Measurements from ENCODE around the gene ACTN4. TPM values are rescaled to one million over a fixed set of nuclear protein-coding genes. Genes with fewer than 3 reads are reported as not detected.

ACTN4 gene
- total and polyA plus RNA-seq, 2 experiments from 2014 or later = 68.9 to 427 TPM

DNA sequence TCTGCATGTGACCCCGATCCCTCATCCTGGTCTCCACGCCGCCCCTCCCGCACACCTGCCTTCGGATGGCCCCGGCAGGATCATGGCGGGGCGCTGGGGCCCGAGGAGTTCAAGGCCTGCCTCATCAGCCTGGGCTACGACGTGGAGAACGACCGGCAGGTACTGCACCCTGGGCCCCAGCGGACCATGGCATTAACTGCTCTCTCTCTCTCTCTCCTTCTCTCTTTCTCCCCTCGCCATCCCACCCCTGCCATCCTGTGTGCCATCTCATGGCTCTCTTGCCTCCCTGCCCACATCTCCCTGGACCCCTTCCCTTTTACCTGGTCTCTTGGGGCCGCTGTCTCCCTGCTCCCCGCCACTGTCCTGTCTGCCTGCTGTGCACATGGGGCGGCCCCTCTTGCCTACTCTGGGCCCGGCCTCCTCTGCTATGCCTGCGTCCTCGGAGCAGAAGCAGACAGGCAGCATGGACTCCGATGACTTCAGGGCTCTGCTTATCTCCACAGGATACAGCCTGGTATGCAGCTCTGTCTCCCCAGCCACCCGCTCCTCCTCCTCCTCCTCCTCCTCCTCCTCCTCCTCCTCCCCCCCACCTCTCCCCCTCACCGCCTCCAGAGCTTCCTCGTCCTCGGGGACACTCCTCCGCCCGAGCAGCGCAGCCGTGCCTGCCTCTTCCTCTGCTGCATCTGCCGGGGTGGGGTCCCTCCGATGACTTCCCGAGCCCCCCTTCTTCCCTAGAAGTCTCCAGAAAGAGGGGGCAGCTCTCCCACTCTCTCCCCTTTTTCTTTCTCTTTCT, 80.6 kb downstream of the ACTN4 start:
- Histone ChIP-seq H3K79me2 (replicated peaks; ENCODE audit: insufficient read depth) (no peaks in the 10 kb centered on the region), H3K4me1 (ENCODE audit: insufficient read depth) (no peaks in the 10 kb centered on the region; the same call in 1 of the 2 replicates), H3K27me3 (ENCODE audit: insufficient read depth) (no peaks in the 10 kb centered on the region), H3F3A (replicated peaks; ENCODE audit: low read depth) (peaks cover 27% of the 10 kb centered on the region; the same call in 1 of the 2 replicates), H3K4me3 (no peak overlapping the region), H3K9me2 (ENCODE audit: insufficient read depth) (no peaks in the 10 kb centered on the region), H3K27ac (ENCODE audit: low read depth) (no peak overlapping the region), H3K4me2 (no peak overlapping the region), H4K20me1 (replicated peaks; ENCODE audit: insufficient read depth) (peaks cover 6% of the 10 kb centered on the region), H3K36me3 (ENCODE audit: insufficient read depth) (peaks cover 27% of the 10 kb centered on the region), H2AFZ (no peak overlapping the region)
- H3K27me3 Mint-ChIP-seq (ENCODE audit: insufficient read depth, low read depth, poor library complexity) = peaks cover 28% of the 10 kb centered on the region
- ATAC-seq (no peak), DNase-seq (ENCODE audit: low spot score) (no peak)
- no peaks in the 10 kb centered on the region for H3K9me3 Mint-ChIP-seq
- H3K27ac Mint-ChIP-seq = no peak overlapping the region
- peaks cover 71% of the 10 kb centered on the region for H3K36me3 Mint-ChIP-seq (ENCODE audit: low read depth)
- peaks cover 13% of the 10 kb centered on the region for H3K4me1 Mint-ChIP-seq
- TF ChIP-seq POLR2AphosphoS5 (IDR thresholded peaks at IDR 0.05; ENCODE audit: low read depth) (no peak), EZH2phosphoT487 (IDR thresholded peaks at IDR 0.05; ENCODE audit: unreplicated experiment) (no peak), STAT1 (IDR thresholded peaks at IDR 0.05; ENCODE audit: unreplicated experiment) (no peak), CREB1 (CRISPR knock-in tag; IDR thresholded peaks at IDR 0.05; ENCODE audit: low read depth) (no peak), JUNB (IDR thresholded peaks at IDR 0.05; ENCODE audit: unreplicated experiment) (no peak), ZNF331 (CRISPR knock-in tag; IDR thresholded peaks at IDR 0.05; ENCODE audit: low read depth) (no peak)
- TF ChIP-seq, protein P1, sequence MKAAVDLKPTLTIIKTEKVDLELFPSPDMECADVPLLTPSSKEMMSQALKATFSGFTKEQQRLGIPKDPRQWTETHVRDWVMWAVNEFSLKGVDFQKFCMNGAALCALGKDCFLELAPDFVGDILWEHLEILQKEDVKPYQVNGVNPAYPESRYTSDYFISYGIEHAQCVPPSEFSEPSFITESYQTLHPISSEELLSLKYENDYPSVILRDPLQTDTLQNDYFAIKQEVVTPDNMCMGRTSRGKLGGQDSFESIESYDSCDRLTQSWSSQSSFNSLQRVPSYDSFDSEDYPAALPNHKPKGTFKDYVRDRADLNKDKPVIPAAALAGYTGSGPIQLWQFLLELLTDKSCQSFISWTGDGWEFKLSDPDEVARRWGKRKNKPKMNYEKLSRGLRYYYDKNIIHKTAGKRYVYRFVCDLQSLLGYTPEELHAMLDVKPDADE (IDR thresholded peaks at IDR 0.05) = no peak
- TF ChIP-seq, protein P2, sequence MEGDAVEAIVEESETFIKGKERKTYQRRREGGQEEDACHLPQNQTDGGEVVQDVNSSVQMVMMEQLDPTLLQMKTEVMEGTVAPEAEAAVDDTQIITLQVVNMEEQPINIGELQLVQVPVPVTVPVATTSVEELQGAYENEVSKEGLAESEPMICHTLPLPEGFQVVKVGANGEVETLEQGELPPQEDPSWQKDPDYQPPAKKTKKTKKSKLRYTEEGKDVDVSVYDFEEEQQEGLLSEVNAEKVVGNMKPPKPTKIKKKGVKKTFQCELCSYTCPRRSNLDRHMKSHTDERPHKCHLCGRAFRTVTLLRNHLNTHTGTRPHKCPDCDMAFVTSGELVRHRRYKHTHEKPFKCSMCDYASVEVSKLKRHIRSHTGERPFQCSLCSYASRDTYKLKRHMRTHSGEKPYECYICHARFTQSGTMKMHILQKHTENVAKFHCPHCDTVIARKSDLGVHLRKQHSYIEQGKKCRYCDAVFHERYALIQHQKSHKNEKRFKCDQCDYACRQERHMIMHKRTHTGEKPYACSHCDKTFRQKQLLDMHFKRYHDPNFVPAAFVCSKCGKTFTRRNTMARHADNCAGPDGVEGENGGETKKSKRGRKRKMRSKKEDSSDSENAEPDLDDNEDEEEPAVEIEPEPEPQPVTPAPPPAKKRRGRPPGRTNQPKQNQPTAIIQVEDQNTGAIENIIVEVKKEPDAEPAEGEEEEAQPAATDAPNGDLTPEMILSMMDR (conservative IDR thresholded peaks at IDR 0.05; ENCODE audit: low read depth in 2 of 2) = no peak
- TF ChIP-seq, protein P3, sequence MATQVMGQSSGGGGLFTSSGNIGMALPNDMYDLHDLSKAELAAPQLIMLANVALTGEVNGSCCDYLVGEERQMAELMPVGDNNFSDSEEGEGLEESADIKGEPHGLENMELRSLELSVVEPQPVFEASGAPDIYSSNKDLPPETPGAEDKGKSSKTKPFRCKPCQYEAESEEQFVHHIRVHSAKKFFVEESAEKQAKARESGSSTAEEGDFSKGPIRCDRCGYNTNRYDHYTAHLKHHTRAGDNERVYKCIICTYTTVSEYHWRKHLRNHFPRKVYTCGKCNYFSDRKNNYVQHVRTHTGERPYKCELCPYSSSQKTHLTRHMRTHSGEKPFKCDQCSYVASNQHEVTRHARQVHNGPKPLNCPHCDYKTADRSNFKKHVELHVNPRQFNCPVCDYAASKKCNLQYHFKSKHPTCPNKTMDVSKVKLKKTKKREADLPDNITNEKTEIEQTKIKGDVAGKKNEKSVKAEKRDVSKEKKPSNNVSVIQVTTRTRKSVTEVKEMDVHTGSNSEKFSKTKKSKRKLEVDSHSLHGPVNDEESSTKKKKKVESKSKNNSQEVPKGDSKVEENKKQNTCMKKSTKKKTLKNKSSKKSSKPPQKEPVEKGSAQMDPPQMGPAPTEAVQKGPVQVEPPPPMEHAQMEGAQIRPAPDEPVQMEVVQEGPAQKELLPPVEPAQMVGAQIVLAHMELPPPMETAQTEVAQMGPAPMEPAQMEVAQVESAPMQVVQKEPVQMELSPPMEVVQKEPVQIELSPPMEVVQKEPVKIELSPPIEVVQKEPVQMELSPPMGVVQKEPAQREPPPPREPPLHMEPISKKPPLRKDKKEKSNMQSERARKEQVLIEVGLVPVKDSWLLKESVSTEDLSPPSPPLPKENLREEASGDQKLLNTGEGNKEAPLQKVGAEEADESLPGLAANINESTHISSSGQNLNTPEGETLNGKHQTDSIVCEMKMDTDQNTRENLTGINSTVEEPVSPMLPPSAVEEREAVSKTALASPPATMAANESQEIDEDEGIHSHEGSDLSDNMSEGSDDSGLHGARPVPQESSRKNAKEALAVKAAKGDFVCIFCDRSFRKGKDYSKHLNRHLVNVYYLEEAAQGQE (IDR thresholded peaks at IDR 0.05; ENCODE audit: unreplicated experiment) = no peak
- no peak overlapping the region for H3K4me3 Mint-ChIP-seq

Measured in GM23338 (cell line).